OCI-LY3 (cell line): ENCODE results near the gene ABHD3.
"Not testable (repeated sequence)": the region's sequence is repeated elsewhere in the genome, so short reads cannot be mapped to it uniquely, and the experiment has no call there.

Experiments
- H2AFZ ChIP-seq: fragments of 200-600, 300-600 bp; shearing (Covaris generic); 2 replicates; pipeline ENCODE4 v1.6.0; 2014; ENCODE audit warnings: antibody characterized with exemption, low read depth, low read length
- H3K27ac ChIP-seq: fragments of 200-600, 300-600 bp; sonication (generic); 2 replicates; pipeline ENCODE4 v1.5.1; 2014; ENCODE audit warnings: mild to moderate bottlenecking, low read length, moderate library complexity, mixed read lengths
- H3K27me3 ChIP-seq: fragments of 200-600, 300-600 bp; sonication (generic); 2 replicates; pipeline ENCODE4 v1.6.1; 2014; ENCODE audit warnings: low read depth, low read length, mixed read lengths
- H3K36me3 ChIP-seq: fragments of 200-600, 300-600 bp; sonication (generic); replicated peaks from 2 replicates; pipeline ENCODE3; 2014; ENCODE audit warnings: low read depth, low read length, mixed read lengths
- H3K4me1 ChIP-seq: fragments of 300-600, 200-600 bp; sonication (generic); 2 replicates; pipeline ENCODE4 v1.6.1; 2014; ENCODE audit warnings: low read length, mixed read lengths
- H3K4me2 ChIP-seq: fragments of 200-600, 300-600 bp; sonication (generic); 2 replicates; pipeline ENCODE4 v1.6.1; 2014; ENCODE audit warnings: low read length, mixed read lengths
- H3K4me3 ChIP-seq: fragments of 300-600, 200-600 bp; sonication (generic); 2 replicates; pipeline ENCODE4 v1.5.1; 2014; ENCODE audit warnings: antibody characterized with exemption, mild to moderate bottlenecking, low read length, moderate library complexity
- H3K79me2 ChIP-seq: fragments of 300-600, 200-600 bp; shearing (Covaris generic); 2 replicates; pipeline ENCODE4 v1.6.1; 2014; ENCODE audit warnings: mild to moderate bottlenecking, low read length, mixed read lengths
- H3K9ac ChIP-seq: fragments of 300-600, 200-600 bp; shearing (Covaris generic); 2 replicates; pipeline ENCODE4 v1.6.0; 2014; ENCODE audit warnings: mild to moderate bottlenecking, low read length, moderate library complexity
- H3K9me3 ChIP-seq: fragments of 200-600, 300-600 bp; shearing (Covaris generic); 2 replicates; pipeline ENCODE4 v1.6.1; 2014; ENCODE audit warnings: low read length, mixed read lengths; ENCODE audit not compliant: insufficient read depth
- H4K20me1 ChIP-seq: fragments of 200-600, 300-600 bp; sonication (generic); 2 replicates; pipeline ENCODE4 v1.6.1; 2016; ENCODE audit warnings: low read length, mixed read lengths; ENCODE audit not compliant: insufficient read depth
- EZH2phosphoT487 ChIP-seq: fragments of 200-600 bp; shearing (Covaris generic); IDR thresholded peaks from 2 replicates; pipeline ENCODE4 v1.6.1; 2018; ENCODE audit warnings: antibody characterized with exemption, mixed run types, low read depth
- TF ChIP-seq, protein P1 (sequence below): fragments of 200-600, 300-600 bp; sonication (generic); IDR thresholded peaks from 2 replicates; pipeline ENCODE4 v1.5.1; 2014; ENCODE audit warnings: antibody characterized with exemption, low read length, low read depth

The ABHD3 gene

DNA sequence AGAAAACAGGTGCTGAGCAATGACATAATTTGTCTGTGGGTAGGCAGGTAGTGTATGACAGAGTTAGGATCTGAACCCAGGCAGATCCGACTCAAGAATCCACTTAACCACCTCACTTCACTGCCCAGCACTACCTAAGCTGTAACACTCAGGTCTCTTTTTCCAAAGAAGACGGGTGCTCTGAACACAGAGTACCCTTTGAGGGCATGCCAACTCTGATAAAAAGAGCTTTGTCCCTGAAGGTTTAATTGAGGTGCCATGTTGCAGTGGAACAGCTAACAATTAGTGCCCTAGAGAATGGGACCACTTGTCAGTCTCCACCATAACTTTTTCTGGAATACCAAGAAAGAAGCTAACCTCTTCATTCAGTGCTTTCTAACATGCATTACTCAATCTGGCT, 11.3 kb downstream of the ABHD3 start:
- TF ChIP-seq EZH2phosphoT487 = no peak
- TF ChIP-seq, protein P1, sequence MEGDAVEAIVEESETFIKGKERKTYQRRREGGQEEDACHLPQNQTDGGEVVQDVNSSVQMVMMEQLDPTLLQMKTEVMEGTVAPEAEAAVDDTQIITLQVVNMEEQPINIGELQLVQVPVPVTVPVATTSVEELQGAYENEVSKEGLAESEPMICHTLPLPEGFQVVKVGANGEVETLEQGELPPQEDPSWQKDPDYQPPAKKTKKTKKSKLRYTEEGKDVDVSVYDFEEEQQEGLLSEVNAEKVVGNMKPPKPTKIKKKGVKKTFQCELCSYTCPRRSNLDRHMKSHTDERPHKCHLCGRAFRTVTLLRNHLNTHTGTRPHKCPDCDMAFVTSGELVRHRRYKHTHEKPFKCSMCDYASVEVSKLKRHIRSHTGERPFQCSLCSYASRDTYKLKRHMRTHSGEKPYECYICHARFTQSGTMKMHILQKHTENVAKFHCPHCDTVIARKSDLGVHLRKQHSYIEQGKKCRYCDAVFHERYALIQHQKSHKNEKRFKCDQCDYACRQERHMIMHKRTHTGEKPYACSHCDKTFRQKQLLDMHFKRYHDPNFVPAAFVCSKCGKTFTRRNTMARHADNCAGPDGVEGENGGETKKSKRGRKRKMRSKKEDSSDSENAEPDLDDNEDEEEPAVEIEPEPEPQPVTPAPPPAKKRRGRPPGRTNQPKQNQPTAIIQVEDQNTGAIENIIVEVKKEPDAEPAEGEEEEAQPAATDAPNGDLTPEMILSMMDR = no peak
- H3K79me2 ChIP-seq = no peaks in the 10 kb centered on the region

DNA sequence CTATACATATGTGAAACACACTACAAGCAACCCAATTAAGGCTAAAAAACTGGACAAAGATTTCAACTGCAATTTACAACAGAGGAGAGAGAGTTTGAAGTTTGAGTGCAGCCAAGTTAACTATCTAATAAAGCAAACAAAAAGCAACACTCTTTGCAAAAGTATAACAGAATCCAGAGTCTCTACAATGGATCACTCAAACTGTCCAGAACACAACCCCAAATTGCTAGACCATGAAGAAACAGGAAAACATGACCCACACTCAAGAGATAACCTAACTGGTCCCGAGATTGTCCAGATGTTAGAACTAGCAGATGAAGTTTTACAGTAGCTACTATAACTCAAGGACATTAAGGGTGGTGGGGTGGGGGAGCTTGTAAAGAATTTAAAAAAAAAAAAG, 14.8 kb downstream of the ABHD3 start:
- Histone ChIP-seq H3K36me3 (peaks cover 60% of the 10 kb centered on the region), H3K27me3 (no peaks in the 10 kb centered on the region), H3K4me1 (peaks cover 23% of the 10 kb centered on the region), H3K4me3 (no peak overlapping the region), H2AFZ (no peak overlapping the region), H3K79me2 (no peaks in the 10 kb centered on the region), H3K4me2 (no peak overlapping the region), H3K9me3 (peaks cover 8% of the 10 kb centered on the region), H3K9ac (no peak overlapping the region), H3K27ac (no peak overlapping the region), H4K20me1 (peaks cover 3% of the 10 kb centered on the region; the same call in 1 of the 2 replicates)
- no peak for TF ChIP-seq EZH2phosphoT487
- TF ChIP-seq, protein P1 = no peak

More for the DNA sequence above, 11.3 kb downstream of the ABHD3 start:
- Histone ChIP-seq H3K9ac (no peak overlapping the region), H3K27ac (no peak overlapping the region), H4K20me1 (no peaks in the 10 kb centered on the region), H3K4me3 (no peak overlapping the region), H3K4me1 (no peaks in the 10 kb centered on the region), H2AFZ (no peak overlapping the region), H3K4me2 (no peak overlapping the region), H3K36me3 (peaks cover 55% of the 10 kb centered on the region), H3K27me3 (no peaks in the 10 kb centered on the region), H3K9me3 (peaks cover 8% of the 10 kb centered on the region)

DNA sequence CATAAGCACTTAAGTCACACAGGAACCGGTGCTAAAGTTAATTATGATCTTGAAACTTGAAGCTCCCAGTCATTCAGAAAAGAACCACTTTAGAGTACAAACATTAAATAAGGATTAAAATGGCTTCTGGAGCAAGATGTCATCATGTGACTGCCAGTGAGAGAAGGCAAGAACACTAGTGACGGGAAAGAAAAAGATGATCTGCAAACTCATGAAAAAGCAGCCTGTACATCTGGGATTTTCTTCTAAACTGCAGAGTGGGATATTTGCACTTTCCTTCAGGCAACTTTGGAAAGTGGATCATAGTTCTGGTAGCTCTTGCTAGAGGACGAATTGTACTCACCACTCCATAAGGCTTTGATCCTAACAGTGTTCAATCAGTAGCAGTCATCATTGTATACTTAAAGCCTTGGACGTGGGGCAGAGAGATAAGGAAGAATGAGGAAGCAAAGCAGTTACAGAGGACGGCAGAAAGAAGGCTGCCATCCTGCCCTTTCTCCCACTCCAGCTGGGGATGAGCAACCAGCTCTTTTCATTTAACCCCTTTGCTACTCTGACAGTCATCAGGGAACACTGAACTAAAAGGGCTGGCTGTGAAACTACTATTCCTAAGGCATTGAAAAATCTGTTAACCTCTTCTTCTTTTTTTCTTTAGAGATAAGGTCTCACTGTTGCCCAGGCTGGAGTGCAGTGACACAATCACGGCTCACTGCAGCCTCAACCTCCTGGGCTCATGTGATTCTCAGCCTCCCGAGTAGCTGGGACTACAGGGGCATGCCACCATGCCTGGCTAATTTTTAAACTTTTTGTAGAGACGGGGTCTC, 18.1 kb downstream of the ABHD3 start:
- Histone ChIP-seq H4K20me1 (peaks cover 3% of the 10 kb centered on the region; the same call in 1 of the 2 replicates), H3K36me3 (peaks cover 43% of the 10 kb centered on the region), H2AFZ (no peak overlapping the region; the same call in 1 of the 2 replicates), H3K79me2 (no peaks in the 10 kb centered on the region; the same call in 1 of the 2 replicates), H3K27ac (peak overlapping the region; percentile 85), H3K9ac (no peak overlapping the region), H3K4me3 (peak overlapping the region; percentile 38), H3K4me1 (peaks cover 46% of the 10 kb centered on the region), H3K9me3 (peaks cover 6% of the 10 kb centered on the region), H3K4me2 (peak overlapping the region; percentile 73), H3K27me3 (no peaks in the 10 kb centered on the region)
- TF ChIP-seq, protein P1 = no peak
- TF ChIP-seq EZH2phosphoT487 = no peak

DNA sequence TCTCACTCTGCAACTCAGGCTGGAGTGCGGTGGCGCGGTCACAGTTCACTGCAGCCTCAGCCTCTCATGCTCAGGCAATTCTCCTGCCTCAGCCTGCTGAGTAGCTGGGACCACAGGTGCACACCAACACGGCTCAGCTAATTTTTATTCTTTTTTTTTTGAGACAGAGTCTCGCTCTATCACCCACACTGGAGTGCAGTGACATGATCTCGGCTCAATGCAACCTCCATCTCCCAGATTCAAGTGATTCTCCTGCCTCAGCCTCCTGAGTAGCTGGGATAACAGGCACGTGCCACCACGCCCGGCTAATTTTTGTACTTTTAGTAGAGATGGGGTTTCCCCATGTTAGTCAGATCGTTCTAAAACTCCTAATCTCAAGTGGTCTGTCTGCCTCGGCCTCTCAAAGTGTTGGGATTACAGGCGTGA, 19.0 kb downstream of the ABHD3 start:
- H3K4me2 ChIP-seq = peak overlapping the region; percentile 73
- H3K79me2 ChIP-seq, H4K20me1 ChIP-seq, H2AFZ ChIP-seq, H3K27me3 ChIP-seq, H3K9me3 ChIP-seq: not testable (repeated sequence)
- H3K36me3 ChIP-seq = peaks cover 39% of the 10 kb centered on the region
- H3K4me3 ChIP-seq = peak overlapping the region; percentile 41
- H3K4me1 ChIP-seq = peaks cover 46% of the 10 kb centered on the region
- H3K9ac ChIP-seq = peak overlapping the region; percentile 15; the same call in 1 of the 2 replicates
- H3K27ac ChIP-seq = peak overlapping the region; percentile 85
